ENCODE results near the gene NATD1. TPM values are rescaled to one million over a fixed set of nuclear protein-coding genes. Genes with fewer than 3 reads are reported as not detected.
A peak's percentile ranks its signal among the peaks of the same experiment; 100 is the strongest.

The NATD1 gene
- total RNA-seq, 5 donors from 2014 or later (not counting 1 experiment from before 2014, with no cell fraction given): 7.2 to 11.1 (median 9.6) TPM

DNA sequence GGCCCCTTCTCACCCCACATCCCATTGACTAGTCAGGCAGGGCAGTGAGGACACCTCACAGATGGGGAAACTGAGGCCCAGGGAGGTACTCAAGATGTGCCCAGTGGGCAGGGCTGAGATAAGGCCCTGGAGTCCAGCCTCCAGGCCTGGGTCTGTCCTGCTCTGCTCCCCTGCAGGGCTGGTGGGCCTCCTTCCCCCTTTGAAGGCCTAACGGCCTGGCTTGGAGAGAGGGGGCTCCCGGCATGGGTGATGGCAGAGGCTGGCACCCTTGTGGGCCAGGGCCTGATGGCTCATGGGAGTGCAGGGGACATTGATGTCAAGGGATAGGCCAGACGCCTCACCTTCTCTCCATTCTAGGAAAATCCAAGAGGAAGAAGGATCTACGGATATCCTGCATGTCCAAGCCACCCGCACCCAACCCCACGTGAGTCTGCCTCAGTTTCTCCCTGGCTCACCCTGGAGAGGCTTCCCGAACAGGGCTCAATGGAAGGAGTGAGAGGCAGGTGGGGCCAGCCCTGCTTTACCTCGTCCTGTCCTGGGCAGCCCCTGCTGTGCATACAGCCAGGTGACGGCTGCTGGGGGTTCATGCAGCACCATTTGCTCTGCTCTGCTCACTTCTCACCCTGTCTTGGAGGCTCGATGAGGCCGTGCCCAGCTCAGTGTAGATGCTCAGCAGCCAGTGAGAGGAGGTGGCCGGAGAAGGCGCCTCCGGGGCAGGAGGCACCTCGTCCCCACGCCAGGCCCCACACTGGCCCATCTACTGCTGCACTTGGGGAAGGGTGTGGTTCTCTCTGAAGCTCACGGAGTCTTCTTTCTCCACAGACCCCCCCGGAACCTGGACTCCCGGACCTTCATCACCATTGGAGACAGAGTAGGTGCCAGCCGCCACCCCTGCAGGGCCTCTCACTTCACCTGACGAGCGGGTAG is 45.1 kb upstream of the NATD1 start:
- no peak for DNase-seq
- no peaks in the 10 kb centered on the region for H3K27me3 Mint-ChIP-seq
- peaks cover 0 to 9% (median 5%) of the 10 kb centered on the region in 3 donors for H3K9me3 Mint-ChIP-seq
- peaks cover 14 to 18% (median 16%) of the 10 kb centered on the region in 3 donors for H3K4me1 Mint-ChIP-seq
- Histone ChIP-seq H3K36me3 (ENCODE audit: control insufficient read depth in 2 of 2, extremely low read depth in 1 of 2, insufficient read depth in 1 of 2, low read length in 1 of 2) (peaks cover 30 to 51% of the 10 kb centered on the region in 2 donors), H3K4me1 (ENCODE audit: control insufficient read depth in 1 of 2, extremely low read depth in 1 of 2, insufficient read depth in 2 of 2, low read length in 2 of 2) (peaks cover 0 to 27% of the 10 kb centered on the region in 2 experiments), H3K27ac (ENCODE audit: low read length) (no peak overlapping the region), H3K27me3 (replicated peaks in 1 of 2; ENCODE audit: control insufficient read depth in 2 of 2, extremely low read depth in 1 of 2, insufficient read depth in 2 of 2, low read length in 1 of 2) (peaks cover 0 to 9% of the 10 kb centered on the region in 2 experiments), H3K9me3 (no peaks in the 10 kb centered on the region), H3K4me3 (ENCODE audit: control insufficient read depth in 1 of 2, extremely low read depth in 1 of 2, low read length in 1 of 2) (no peak overlapping the region)
- POLR2A ChIA-PET: no interaction called here
- peaks cover 16% of the 10 kb centered on the region for H3K36me3 Mint-ChIP-seq
- 77% methylated on average over 18 of the region's 22 CpGs for WGBS (ENCODE audit: insufficient coverage)
- H3K27ac Mint-ChIP-seq: no peak overlapping the region
- no peak overlapping the region for H3K4me3 Mint-ChIP-seq
- CTCF ChIA-PET: interaction anchor here in 1 of 2 donors (0.6 kb wide), 1 partner anchor 14 kb away, joined by 4 read pairs; no protein-coding TSS in a partner anchor
- no peak for ATAC-seq (replicated peaks in 1 of 4)

DNA sequence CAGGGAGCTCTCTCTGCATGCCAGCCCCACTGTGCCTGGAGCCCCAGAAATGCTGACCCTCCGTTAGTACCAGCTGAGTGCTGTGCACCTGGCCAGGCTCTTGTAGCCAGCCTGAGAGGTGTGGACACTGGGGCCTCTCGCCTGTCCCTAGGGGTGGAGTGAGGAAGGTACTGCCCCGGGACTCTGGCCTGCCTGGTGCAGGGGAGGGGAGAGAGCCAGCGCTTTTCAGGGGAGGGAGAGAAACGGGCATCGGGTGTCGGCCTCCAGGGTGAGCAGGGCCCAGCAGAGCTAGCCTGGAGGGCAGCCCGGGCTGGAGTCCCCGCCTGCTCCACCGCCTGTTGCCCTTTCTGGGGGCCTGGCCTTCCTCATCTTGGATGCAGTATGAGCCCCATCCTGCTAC is 44.4 kb upstream of the NATD1 start:
- H3K27me3 Mint-ChIP-seq: peaks cover 0 to 2% of the 10 kb centered on the region in 2 donors

DNA sequence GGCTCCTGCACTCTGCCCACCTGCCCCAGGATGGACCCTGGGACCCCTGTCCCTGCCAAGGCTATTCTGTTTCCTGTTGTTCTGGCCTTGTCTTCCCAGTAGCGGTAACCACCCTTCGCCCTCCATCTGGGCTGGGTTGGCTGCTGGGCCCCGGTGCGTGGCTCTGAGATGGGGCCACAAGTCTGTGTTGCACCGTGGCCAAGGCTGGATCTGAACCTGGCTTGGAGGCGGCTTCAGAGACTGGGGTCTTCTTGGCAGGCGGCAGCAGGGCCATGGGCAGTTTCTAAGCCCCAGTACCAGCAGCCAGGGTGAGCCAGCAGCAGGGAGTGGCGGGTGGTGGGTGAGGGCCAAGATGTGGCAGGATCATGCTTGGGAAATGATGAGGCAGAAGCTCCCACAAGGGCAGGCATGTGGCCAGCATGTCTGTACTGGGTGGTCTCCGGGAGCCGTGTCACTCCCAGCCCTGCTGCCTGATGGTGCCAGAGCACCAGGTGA is 43.9 kb upstream of the NATD1 start:
- no peak for DNase-seq
- peaks cover 0 to 2% of the 10 kb centered on the region in 2 donors for H3K27me3 Mint-ChIP-seq
- no peak for ATAC-seq (replicated peaks in 1 of 4)
- H3K4me3 Mint-ChIP-seq: no peak overlapping the region
- Histone ChIP-seq H3K27me3 (replicated peaks in 1 of 2; ENCODE audit: control insufficient read depth in 2 of 2, extremely low read depth in 1 of 2, insufficient read depth in 2 of 2, low read length in 1 of 2) (peaks cover 0 to 12% of the 10 kb centered on the region in 2 experiments), H3K9me3 (no peaks in the 10 kb centered on the region), H3K4me1 (ENCODE audit: control insufficient read depth in 1 of 2, extremely low read depth in 1 of 2, insufficient read depth in 2 of 2, low read length in 2 of 2) (peaks cover 0 to 38% of the 10 kb centered on the region in 2 experiments), H3K36me3 (ENCODE audit: control insufficient read depth in 2 of 2, extremely low read depth in 1 of 2, insufficient read depth in 1 of 2, low read length in 1 of 2) (peaks cover 25 to 41% of the 10 kb centered on the region in 2 donors), H3K4me3 (ENCODE audit: control insufficient read depth in 1 of 2, extremely low read depth in 1 of 2, low read length in 1 of 2) (no peak overlapping the region), H3K27ac (ENCODE audit: low read length) (no peak overlapping the region)
- peaks cover 0 to 9% (median 0%) of the 10 kb centered on the region in 3 donors for H3K9me3 Mint-ChIP-seq
- peaks cover 16 to 24% (median 18%) of the 10 kb centered on the region in 3 donors for H3K4me1 Mint-ChIP-seq
- ChIA-PET POLR2A (no interaction called here), CTCF (no interaction called here)
- H3K36me3 Mint-ChIP-seq: peaks cover 12% of the 10 kb centered on the region
- H3K27ac Mint-ChIP-seq: peak overlapping the region in 1 of 2 donors; percentile 39
- WGBS (ENCODE audit: insufficient coverage): 80% methylated on average over 9 of the region's 10 CpGs

More for the DNA sequence above, 44.4 kb upstream of the NATD1 start:
- H3K36me3 ChIP-seq (ENCODE audit: control insufficient read depth in 2 of 2, extremely low read depth in 1 of 2, insufficient read depth in 1 of 2, low read length in 1 of 2): peaks cover 25 to 46% of the 10 kb centered on the region in 2 donors
- H3K9me3 ChIP-seq: no peaks in the 10 kb centered on the region
- ChIA-PET POLR2A (no interaction called here), CTCF (no interaction called here)
- DNase-seq (no peak), ATAC-seq (replicated peaks in 1 of 4) (no peak)
- peak overlapping the region in 1 of 2 donors; percentile 39 for H3K27ac Mint-ChIP-seq
- H3K4me3 Mint-ChIP-seq: no peak overlapping the region
- peaks cover 0 to 9% of the 10 kb centered on the region in 2 experiments for H3K27me3 ChIP-seq (replicated peaks in 1 of 2; ENCODE audit: control insufficient read depth in 2 of 2, extremely low read depth in 1 of 2, insufficient read depth in 2 of 2, low read length in 1 of 2)
- H3K36me3 Mint-ChIP-seq: peaks cover 13% of the 10 kb centered on the region
- peaks cover 0 to 34% of the 10 kb centered on the region in 2 experiments for H3K4me1 ChIP-seq (ENCODE audit: control insufficient read depth in 1 of 2, extremely low read depth in 1 of 2, insufficient read depth in 2 of 2, low read length in 2 of 2)
- H3K9me3 Mint-ChIP-seq: peaks cover 0 to 9% (median 2%) of the 10 kb centered on the region in 3 donors
- no peak overlapping the region for H3K27ac ChIP-seq (ENCODE audit: low read length)
- 67% methylated on average over 10 of the region's 10 CpGs for WGBS (ENCODE audit: insufficient coverage)
- H3K4me1 Mint-ChIP-seq: peaks cover 16 to 22% (median 16%) of the 10 kb centered on the region in 3 donors
- H3K4me3 ChIP-seq (ENCODE audit: control insufficient read depth in 1 of 2, extremely low read depth in 1 of 2, low read length in 1 of 2): no peak overlapping the region

DNA sequence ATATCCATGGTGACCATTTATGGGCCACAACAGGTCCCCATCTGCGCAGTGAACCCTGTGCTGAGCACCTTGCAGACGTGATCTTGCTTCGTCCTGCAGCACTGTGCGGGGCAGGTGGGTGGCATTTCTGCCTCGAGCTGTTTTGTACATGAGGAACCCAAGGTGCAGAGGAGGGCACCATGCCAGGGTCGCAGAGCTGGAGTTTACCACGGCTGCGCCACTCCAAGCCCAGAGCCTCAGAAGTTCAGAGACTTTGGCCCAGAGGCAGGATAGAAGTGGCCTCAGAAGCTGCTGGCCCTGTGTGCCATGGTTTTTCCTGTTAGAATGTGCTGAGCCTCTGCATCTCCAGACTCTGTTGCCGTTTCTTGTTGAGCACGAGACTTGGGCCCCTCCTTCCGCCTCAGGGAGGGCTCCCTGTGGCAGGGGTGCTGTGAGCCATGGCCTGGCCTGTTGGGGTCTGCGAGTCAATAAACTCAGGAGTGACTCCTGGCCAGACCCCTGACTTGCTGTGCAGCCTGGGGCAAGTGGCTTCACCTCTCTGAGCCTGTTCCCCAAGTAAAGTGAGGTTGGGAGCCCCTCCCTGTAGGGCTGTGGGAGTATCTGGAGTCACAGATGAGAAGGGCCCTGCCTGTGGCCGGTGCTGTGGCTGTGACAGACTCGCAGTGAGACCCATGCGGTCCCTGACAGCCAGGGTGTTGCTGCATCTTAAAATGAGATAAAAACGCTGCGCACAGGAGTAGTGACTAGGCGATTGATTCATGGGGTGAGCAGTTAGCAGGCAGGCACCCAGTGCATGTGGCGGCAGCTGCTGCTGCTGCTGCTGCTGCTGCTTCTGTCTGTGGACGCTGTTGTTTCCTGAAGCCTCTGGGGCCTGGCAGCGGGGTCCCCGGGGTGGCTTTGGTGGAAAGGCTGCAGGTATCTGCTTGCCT is 43.2 kb upstream of the NATD1 start:
- Mint-ChIP-seq H3K27me3 (peaks cover 0 to 2% of the 10 kb centered on the region in 2 donors), H3K36me3 (peaks cover 12% of the 10 kb centered on the region), H3K9me3 (peaks cover 0 to 8% (median 0%) of the 10 kb centered on the region in 3 donors), H3K4me1 (peaks cover 16 to 28% (median 21%) of the 10 kb centered on the region in 3 donors), H3K4me3 (no peak overlapping the region), H3K27ac (no peak overlapping the region)
- H3K27ac ChIP-seq (ENCODE audit: low read length): no peak overlapping the region
- peaks cover 0 to 41% of the 10 kb centered on the region in 2 experiments for H3K4me1 ChIP-seq (ENCODE audit: control insufficient read depth in 1 of 2, extremely low read depth in 1 of 2, insufficient read depth in 2 of 2, low read length in 2 of 2)
- DNase-seq (no peak), ATAC-seq (replicated peaks in 1 of 4) (no peak)
- peaks cover 24 to 43% of the 10 kb centered on the region in 2 donors for H3K36me3 ChIP-seq (ENCODE audit: control insufficient read depth in 2 of 2, extremely low read depth in 1 of 2, insufficient read depth in 1 of 2, low read length in 1 of 2)
- 72% methylated on average over 22 of the region's 22 CpGs for WGBS (ENCODE audit: insufficient coverage)
- H3K4me3 ChIP-seq (ENCODE audit: control insufficient read depth in 1 of 2, extremely low read depth in 1 of 2, low read length in 1 of 2): no peak overlapping the region
- H3K9me3 ChIP-seq: no peaks in the 10 kb centered on the region
- ChIA-PET CTCF (no interaction called here), POLR2A (no interaction called here)
- peaks cover 0 to 19% of the 10 kb centered on the region in 2 experiments for H3K27me3 ChIP-seq (replicated peaks in 1 of 2; ENCODE audit: control insufficient read depth in 2 of 2, extremely low read depth in 1 of 2, insufficient read depth in 2 of 2, low read length in 1 of 2)

DNA sequence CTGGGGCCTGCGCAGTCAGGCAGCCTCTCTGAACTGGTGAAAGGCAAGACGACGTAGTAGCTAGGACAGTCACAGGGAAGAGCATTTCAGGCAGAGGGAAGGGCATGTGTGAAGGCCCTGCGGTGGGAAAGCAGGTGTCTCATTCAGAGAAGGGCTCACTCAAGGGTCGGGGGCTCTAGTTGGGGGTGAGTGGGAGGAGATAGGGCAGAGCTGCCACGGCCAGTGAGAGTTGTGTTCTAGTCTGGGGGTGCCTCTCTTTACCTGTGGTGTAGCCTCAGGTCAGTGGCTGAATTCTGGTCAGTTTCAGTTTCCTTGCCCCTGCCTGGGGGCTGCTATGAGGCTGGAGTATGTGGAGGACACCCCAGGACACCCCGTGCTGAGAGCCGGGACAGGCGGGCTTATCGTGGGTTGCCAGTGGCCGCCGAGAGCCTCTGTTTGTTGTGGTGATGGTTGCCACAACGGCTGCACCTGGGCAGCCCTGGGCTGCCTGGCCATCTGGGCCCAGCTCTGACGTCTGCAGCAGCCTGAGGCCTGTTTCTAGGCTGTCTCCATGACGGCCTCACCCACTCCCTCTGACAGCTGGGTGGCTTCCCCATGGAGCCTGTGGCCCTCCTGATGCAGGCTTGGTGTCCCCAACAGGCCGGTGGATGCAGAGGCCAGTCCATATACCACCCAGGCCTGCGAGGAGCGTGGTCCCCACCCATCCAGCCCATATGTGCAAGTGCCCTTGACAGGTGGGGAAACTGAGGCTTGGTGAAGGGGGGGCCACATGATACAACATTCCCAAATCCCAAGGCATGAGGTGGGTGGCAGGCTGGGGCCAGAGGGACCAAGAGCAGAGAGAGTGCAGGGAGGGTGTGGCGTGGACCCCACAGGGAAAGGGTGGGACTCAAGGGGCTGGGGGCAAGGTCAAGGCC is 42.1 kb upstream of the NATD1 start:
- no peak overlapping the region for H3K4me3 ChIP-seq (ENCODE audit: control insufficient read depth in 1 of 2, extremely low read depth in 1 of 2, low read length in 1 of 2)
- DNase-seq: no peak
- H3K4me1 Mint-ChIP-seq: peaks cover 24 to 38% (median 30%) of the 10 kb centered on the region in 3 donors
- ATAC-seq (replicated peaks in 1 of 4): no peak
- 78% methylated on average over 18 of the region's 19 CpGs for WGBS (ENCODE audit: insufficient coverage)
- peaks cover 0 to 44% of the 10 kb centered on the region in 2 experiments for H3K4me1 ChIP-seq (ENCODE audit: control insufficient read depth in 1 of 2, extremely low read depth in 1 of 2, insufficient read depth in 2 of 2, low read length in 2 of 2)
- ChIA-PET POLR2A (no interaction called here), CTCF (no interaction called here)
- H3K27ac Mint-ChIP-seq: peak overlapping the region in 1 of 2 donors; percentile 25
- peaks cover 0 to 26% of the 10 kb centered on the region in 2 experiments for H3K27me3 ChIP-seq (replicated peaks in 1 of 2; ENCODE audit: control insufficient read depth in 2 of 2, extremely low read depth in 1 of 2, insufficient read depth in 2 of 2, low read length in 1 of 2)
- peak overlapping the region; percentile 3 for H3K27ac ChIP-seq (ENCODE audit: low read length)
- peaks cover 0 to 5% (median 0%) of the 10 kb centered on the region in 3 donors for H3K9me3 Mint-ChIP-seq
- peaks cover 11% of the 10 kb centered on the region for H3K36me3 Mint-ChIP-seq
- H3K36me3 ChIP-seq (ENCODE audit: control insufficient read depth in 2 of 2, extremely low read depth in 1 of 2, insufficient read depth in 1 of 2, low read length in 1 of 2): peaks cover 14 to 34% of the 10 kb centered on the region in 2 donors
- no peaks in the 10 kb centered on the region for H3K9me3 ChIP-seq
- no peak overlapping the region for H3K4me3 Mint-ChIP-seq
- H3K27me3 Mint-ChIP-seq: peaks cover 0 to 4% of the 10 kb centered on the region in 2 donors

Measured in T-cell (primary cell).